ENCODE measurements around the gene PRR36.

GRCh38 chr19:7899751-7900378 lies 25.7 kb upstream of the PRR36 start:
- TF ChIP-seq CTCF (conservative IDR thresholded peaks at IDR 0.05; ENCODE audit: low read length) (no peak), EZH2phosphoT487 (IDR thresholded peaks at IDR 0.05; ENCODE audit: borderline replicate concordance, low read depth, low read length) (no peak)

Measured in OCI-LY7 (cell line).